Gastrocnemius medialis (tissue), 4 donors: Measurements from ENCODE around the gene CIB4.

Source experiments
- POLR2A ChIP-seq, 2 donors: fragments of 450-650 bp; IDR thresholded peaks; one replicate each; pipeline ENCODE4 v1.6.1; 2017; ENCODE audit warnings: antibody characterized with exemption in 2 of 2, mild to moderate bottlenecking in 2 of 2, moderate library complexity in 2 of 2
- TF ChIP-seq, protein P1 (sequence below), 5 experiments: fragments of 450-650 bp in 3 of 5; fragments of 200-600 bp in 2 of 5; sonication (generic) in 2 of 5; IDR thresholded peaks in 4 of 5; conservative IDR thresholded peaks in 1 of 5; 1 replicate in 4 of 5; 2 replicates in 1 of 5; pipeline ENCODE4 v1.5.1; 2016 to 2019; ENCODE audit warnings: antibody characterized with exemption in 5 of 5, mild to moderate bottlenecking in 3 of 5, moderate library complexity in 3 of 5

DNA sequence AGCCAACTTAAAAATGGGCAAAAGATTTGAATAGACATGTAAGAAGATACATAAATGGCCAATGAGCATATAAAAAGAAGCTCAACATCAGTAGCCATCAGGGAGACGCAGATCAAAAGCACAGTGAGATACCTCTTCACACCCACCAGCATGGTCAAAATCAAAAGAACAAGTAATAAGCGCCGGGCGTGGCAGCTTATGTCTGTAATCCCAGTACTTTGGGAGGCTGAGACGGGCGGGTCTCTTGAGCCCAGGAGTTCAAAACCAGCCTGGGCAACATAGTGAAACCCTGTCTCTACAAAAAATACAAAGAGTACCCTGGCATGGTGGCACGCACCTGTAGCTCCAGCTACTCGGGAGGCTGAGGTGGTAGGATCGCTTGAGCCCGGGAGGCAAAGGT, 4.6 kb upstream of the CIB4 start:
- TF ChIP-seq, protein P1, sequence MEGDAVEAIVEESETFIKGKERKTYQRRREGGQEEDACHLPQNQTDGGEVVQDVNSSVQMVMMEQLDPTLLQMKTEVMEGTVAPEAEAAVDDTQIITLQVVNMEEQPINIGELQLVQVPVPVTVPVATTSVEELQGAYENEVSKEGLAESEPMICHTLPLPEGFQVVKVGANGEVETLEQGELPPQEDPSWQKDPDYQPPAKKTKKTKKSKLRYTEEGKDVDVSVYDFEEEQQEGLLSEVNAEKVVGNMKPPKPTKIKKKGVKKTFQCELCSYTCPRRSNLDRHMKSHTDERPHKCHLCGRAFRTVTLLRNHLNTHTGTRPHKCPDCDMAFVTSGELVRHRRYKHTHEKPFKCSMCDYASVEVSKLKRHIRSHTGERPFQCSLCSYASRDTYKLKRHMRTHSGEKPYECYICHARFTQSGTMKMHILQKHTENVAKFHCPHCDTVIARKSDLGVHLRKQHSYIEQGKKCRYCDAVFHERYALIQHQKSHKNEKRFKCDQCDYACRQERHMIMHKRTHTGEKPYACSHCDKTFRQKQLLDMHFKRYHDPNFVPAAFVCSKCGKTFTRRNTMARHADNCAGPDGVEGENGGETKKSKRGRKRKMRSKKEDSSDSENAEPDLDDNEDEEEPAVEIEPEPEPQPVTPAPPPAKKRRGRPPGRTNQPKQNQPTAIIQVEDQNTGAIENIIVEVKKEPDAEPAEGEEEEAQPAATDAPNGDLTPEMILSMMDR (IDR thresholded peaks at IDR 0.05 in 4 of 5, conservative IDR thresholded peaks at IDR 0.05 in 1 of 5) = no peak
- no peak for TF ChIP-seq POLR2A (IDR thresholded peaks at IDR 0.05)
